Urinary bladder (tissue), 4 donors: ENCODE measurements around the gene INPP5A. TPM values are rescaled to one million over a fixed set of nuclear protein-coding genes. Genes with fewer than 3 reads are reported as not detected.

Source experiments
- DNase-seq: peaks from one replicate; pipeline ENCODE4 v3.0.0-alpha.2; 2015; ENCODE audit errors: extremely low spot score
- H3K27ac ChIP-seq: one replicate; pipeline ENCODE4 v1.5.1; 2013; ENCODE audit warnings: low read depth, mild to moderate bottlenecking, moderate library complexity
- H3K36me3 ChIP-seq: one replicate; pipeline ENCODE4 v1.6.1; 2013; ENCODE audit warnings: mild to moderate bottlenecking, moderate library complexity; ENCODE audit not compliant: insufficient read depth
- H3K4me1 ChIP-seq: one replicate; pipeline ENCODE4 v1.6.1; 2013; ENCODE audit warnings: mild to moderate bottlenecking, moderate library complexity; ENCODE audit not compliant: insufficient read depth
- H3K4me3 ChIP-seq: one replicate; pipeline ENCODE4 v1.5.1; 2013; ENCODE audit warnings: low read depth, low read length
- WGBS: extraction: QIAGEN DNeasy Blood & Tissue Kit; methylation state at CpG from one replicate; pipeline ENCODE4 v1.1.7; 2013; 5-methylcytosine and 5-hydroxymethylcytosine counted together
- polyA plus RNA-seq: library from polyadenylated mRNA; stranded (reverse); fragments of 200-250 nt; gene quantifications from one replicate; pipeline ENCODE4 v1.2.3, GENCODE V29; 2013
- total RNA-seq: library from RNA; depleted of rRNA; stranded (reverse); fragments of >200 nt; gene quantifications from one replicate; pipeline ENCODE4 v1.2.3, GENCODE V29; 2014
- donor health status: healthy with polysubstance abuse.
- donor health status: healthy.

Gene INPP5A
- total and polyA plus RNA-seq, 2 donors: 61.0 to 66.2 TPM

GRCh38 chr10:132688580-132689420 is 151.2 kb downstream of the INPP5A start:
- DNase-seq: no peak
- WGBS: 95% methylated on average over 20 of the region's 20 CpGs
- Histone ChIP-seq H3K4me3 (no peak overlapping the region), H3K27ac (no peak overlapping the region), H3K4me1 (no peaks in the 10 kb centered on the region), H3K36me3 (no peaks in the 10 kb centered on the region)

GRCh38 chr10:132689721-132690360 is 152.3 kb downstream of the INPP5A start:
- no peak overlapping the region for H3K4me3 ChIP-seq
- no peak for DNase-seq
- H3K27ac ChIP-seq: no peak overlapping the region
- H3K36me3 ChIP-seq: no peaks in the 10 kb centered on the region
- H3K4me1 ChIP-seq: no peaks in the 10 kb centered on the region
- 96% methylated on average over 25 of the region's 25 CpGs for WGBS

- Histone ChIP-seq H3K36me3 (no peaks in the 10 kb centered on the region), H3K4me1 (no peaks in the 10 kb centered on the region), H3K4me3 (no peak overlapping the region), H3K27ac (no peak overlapping the region)
- WGBS: 98% methylated on average over 7 of the region's 7 CpGs
- no peak for DNase-seq
These were observed 152.8 kb downstream of the INPP5A start for GRCh38 chr10:132690401-132690800.

- H3K27ac ChIP-seq: no peak overlapping the region
- H3K4me3 ChIP-seq: no peak overlapping the region
- WGBS: 96% methylated on average over 56 of the region's 56 CpGs
- H3K36me3 ChIP-seq: no peaks in the 10 kb centered on the region
- H3K4me1 ChIP-seq: no peaks in the 10 kb centered on the region
- DNase-seq: no peak
These were observed 153.4 kb downstream of the INPP5A start for GRCh38 chr10:132690821-132691610.

GRCh38 chr10:132691711-132692153 is 154.1 kb downstream of the INPP5A start:
- 98% methylated on average over 48 of the region's 48 CpGs for WGBS
- Histone ChIP-seq H3K36me3 (no peaks in the 10 kb centered on the region), H3K4me3 (no peak overlapping the region), H3K4me1 (no peaks in the 10 kb centered on the region), H3K27ac (no peak overlapping the region)
- DNase-seq: no peak

GRCh38 chr10:132692311-132692710 is 154.7 kb downstream of the INPP5A start:
- no peak for DNase-seq
- Histone ChIP-seq H3K36me3 (no peaks in the 10 kb centered on the region), H3K4me3 (no peak overlapping the region), H3K4me1 (no peaks in the 10 kb centered on the region), H3K27ac (no peak overlapping the region)
- 87% methylated on average over 2 of the region's 2 CpGs for WGBS

- Histone ChIP-seq H3K4me1 (no peaks in the 10 kb centered on the region), H3K36me3 (no peaks in the 10 kb centered on the region), H3K4me3 (no peak overlapping the region), H3K27ac (no peak overlapping the region)
- no peak for DNase-seq
These were observed 156.1 kb downstream of the INPP5A start for GRCh38 chr10:132693676-132694075.

- Histone ChIP-seq H3K36me3 (no peaks in the 10 kb centered on the region), H3K27ac (no peak overlapping the region), H3K4me3 (no peak overlapping the region), H3K4me1 (no peaks in the 10 kb centered on the region)
- WGBS: 85% methylated on average over 2 of the region's 2 CpGs
- no peak for DNase-seq
These were observed 158.6 kb downstream of the INPP5A start for GRCh38 chr10:132696204-132696603.

- H3K4me1 ChIP-seq: no peaks in the 10 kb centered on the region
- 93% methylated on average over 13 of the region's 13 CpGs for WGBS
- no peak for DNase-seq
- no peaks in the 10 kb centered on the region for H3K36me3 ChIP-seq
- H3K4me3 ChIP-seq: no peak overlapping the region
- H3K27ac ChIP-seq: no peak overlapping the region
These were observed 159.4 kb downstream of the INPP5A start for GRCh38 chr10:132696728-132697577.

GRCh38 chr10:132697578-132698200 is 160.1 kb downstream of the INPP5A start:
- Histone ChIP-seq H3K36me3 (no peaks in the 10 kb centered on the region), H3K27ac (no peak overlapping the region), H3K4me3 (no peak overlapping the region), H3K4me1 (no peaks in the 10 kb centered on the region)
- DNase-seq: no peak
- WGBS: 79% methylated on average over 21 of the region's 21 CpGs

GRCh38 chr10:132698211-132698751 is 160.7 kb downstream of the INPP5A start:
- DNase-seq: no peak
- Histone ChIP-seq H3K36me3 (no peaks in the 10 kb centered on the region), H3K27ac (no peak overlapping the region), H3K4me1 (no peaks in the 10 kb centered on the region), H3K4me3 (no peak overlapping the region)
- 89% methylated on average over 24 of the region's 24 CpGs for WGBS

- 93% methylated on average over 28 of the region's 28 CpGs for WGBS
- no peak for DNase-seq
- H3K27ac ChIP-seq: no peak overlapping the region
- no peak overlapping the region for H3K4me3 ChIP-seq
- H3K36me3 ChIP-seq: no peaks in the 10 kb centered on the region
- H3K4me1 ChIP-seq: no peaks in the 10 kb centered on the region
These were observed 161.3 kb downstream of the INPP5A start for GRCh38 chr10:132698761-132699391.
